NCI-H446 treated with DMSO at 0.1 percent for 48 hours (cell line): ENCODE data around the gene ENPP3.

Source experiments
- DNase-seq: peaks from one replicate; lab custom pipeline; 2025; lab: John Stamatoyannopoulos, UW

Gene ENPP3

GRCh38 chr6:131765081-131765803 is 128.1 kb downstream of the ENPP3 start:
- peak; percentile 3 for DNase-seq

DNA sequence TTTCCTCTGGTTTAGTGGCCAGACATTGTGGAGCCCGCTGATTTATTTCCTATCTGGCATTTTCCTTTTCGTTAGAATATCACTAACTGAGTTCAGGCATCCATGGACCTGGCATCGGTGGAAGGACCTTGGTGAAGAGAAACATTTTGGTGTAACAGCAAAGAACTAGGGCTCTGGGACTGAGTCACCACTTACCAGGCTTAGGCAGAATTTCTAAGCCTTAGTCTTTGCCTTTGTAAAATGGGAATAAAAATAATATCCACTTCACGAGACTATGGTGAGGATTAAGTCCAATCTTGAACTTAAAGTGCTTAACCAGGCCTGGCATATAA is 128.7 kb downstream of the ENPP3 start:
- DNase-seq, result no peak

DNA sequence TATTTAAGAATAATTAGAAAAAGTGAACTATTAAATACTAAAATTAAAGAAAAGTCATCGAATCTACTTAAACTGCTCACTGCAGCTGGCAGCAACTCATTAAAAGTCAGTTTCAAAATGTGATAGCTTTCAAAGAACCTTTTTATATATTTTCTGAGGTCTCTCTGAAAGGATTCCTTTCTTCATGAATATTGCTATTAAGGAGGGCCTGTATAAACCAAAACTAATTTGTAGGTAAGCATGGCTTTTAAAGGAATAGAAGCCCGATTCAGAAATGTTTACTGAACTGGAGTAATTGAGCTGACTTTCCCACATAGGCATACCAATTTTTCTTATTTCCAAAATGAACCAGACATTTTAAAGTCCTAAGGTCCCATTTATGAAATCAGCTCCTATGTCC is 129.5 kb downstream of the ENPP3 start:
- no peak for DNase-seq

GRCh38 chr6:131768964-131769363 is 131.9 kb downstream of the ENPP3 start:
- DNase-seq, result no peak

GRCh38 chr6:131769385-131770141 is 132.5 kb downstream of the ENPP3 start:
- no peak for DNase-seq

DNA sequence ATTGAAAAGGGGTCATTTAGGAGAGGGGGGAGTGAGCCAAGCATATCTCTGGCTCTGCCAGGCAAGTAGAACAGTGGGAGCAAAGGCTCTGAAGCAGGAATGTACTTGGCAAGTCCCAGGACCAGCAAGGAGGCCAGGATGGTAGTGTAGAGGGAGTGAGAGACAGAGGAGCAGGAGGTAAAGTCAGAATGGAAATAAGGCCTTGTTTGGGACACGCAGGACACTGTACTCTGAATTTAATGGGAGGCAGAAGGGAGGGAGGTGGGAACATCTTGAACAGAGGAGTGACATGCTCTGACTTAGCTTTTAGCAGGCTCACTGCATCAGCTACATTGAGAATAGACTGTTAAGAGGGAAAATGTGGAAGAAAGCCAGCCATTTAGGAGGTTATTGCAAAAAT is 133.7 kb downstream of the ENPP3 start:
- no peak for DNase-seq

GRCh38 chr6:131773284-131773950 is 136.3 kb downstream of the ENPP3 start:
- no peak for DNase-seq

- DNase-seq, result no peak
Measured at GRCh38 chr6:131775886-131776285, 138.8 kb downstream of the ENPP3 start.

DNA sequence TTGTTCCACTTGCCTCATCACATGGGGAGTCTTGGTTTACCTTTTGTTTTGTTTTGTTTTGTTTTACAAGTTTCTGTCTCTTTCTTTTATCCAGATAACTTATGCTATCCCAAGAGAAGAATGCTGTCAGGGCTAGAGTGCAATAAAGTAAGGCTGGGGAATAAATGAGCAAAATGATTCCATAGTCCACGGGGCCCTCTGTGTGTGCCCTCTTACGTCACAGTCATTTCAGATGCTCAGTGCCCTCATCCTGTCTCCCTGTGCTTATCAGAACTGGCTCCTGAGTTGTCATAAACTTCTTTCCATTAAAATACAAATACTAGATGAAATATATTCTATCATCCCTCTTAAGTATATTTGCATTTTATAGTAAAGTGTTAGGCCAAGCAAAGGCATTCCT is 139.9 kb downstream of the ENPP3 start:
- DNase-seq, result no peak

- no peak for DNase-seq
Measured at GRCh38 chr6:131778169-131778568, 141.1 kb downstream of the ENPP3 start.

DNA sequence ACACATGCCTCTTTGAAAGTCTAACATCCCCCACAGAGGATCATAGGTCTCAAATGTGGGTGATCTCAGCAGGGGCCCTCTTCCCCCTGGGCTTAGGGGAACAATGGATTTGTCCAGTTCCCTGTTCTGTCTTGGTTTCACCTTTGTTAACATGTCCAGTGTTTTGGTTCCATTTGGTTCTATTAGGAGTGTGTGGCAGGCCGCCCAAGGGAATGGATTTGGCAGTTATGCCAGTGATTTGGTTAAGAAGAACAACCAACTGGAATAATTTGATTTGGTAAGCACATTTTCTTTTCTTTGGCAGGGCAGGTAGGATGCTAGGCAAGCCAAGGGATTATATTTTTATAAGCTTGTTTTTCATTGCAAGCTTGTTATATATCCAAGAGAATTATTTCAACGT is 142.2 kb downstream of the ENPP3 start:
- DNase-seq, result peak; percentile 28

DNA sequence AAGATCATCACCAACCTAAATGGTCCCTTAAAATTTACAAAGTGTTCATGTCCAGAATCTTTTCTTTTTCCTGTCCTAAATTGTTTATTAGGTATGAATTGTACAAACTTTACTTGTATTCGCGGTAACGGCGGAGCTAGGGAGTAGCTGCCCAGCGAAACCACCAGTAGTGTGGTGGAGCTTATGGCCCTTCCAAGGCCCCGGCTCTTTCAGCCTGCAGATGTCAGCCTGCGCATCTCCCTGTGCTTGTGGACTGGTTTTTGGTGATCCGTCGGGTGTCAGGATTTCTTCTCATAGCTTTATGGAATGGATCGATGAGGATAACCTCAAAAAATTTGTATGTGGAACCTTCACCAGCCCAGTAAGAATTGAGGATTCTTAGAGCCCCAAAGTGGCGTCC is 143.5 kb downstream of the ENPP3 start:
- no peak for DNase-seq

DNA sequence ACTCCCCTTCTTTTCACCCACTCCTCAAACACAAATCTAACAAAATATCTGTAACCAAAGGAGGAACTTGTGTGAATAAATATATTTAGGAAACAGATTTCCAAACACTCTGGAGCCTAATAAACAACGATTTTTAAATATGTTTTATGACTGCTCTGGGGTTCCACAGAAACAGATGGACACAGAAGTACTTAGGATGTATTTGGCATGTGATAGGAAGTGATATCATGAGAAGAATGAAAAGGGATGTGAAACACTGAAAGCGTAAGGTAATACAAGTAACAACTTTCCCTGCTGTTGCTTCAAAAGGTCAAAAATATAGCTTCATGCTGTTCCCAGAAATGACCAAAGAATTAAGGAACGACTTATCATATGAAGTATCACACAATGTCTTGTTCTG is 144.6 kb downstream of the ENPP3 start:
- DNase-seq, result no peak

DNA sequence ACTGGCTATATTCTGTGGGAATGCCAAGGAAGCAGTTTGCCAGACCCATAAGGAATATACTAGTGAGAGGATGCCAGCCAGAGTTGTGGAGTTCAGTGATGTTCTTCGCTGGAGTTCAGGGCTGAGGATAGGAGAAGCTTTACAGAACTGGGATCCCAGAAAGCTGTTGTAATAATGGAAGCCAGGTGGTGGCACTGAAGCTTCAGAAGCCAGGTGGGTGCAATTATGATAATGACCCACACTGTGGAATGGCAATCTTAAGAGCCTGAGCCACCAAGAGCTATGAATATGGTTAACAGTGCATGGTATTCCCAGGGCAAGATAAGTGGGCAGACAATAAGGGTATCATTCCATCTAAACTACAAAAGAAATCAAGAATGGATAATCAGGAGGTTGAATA is 145.7 kb downstream of the ENPP3 start:
- no peak for DNase-seq

GRCh38 chr6:131784561-131784960 is 147.5 kb downstream of the ENPP3 start:
- no peak for DNase-seq

DNA sequence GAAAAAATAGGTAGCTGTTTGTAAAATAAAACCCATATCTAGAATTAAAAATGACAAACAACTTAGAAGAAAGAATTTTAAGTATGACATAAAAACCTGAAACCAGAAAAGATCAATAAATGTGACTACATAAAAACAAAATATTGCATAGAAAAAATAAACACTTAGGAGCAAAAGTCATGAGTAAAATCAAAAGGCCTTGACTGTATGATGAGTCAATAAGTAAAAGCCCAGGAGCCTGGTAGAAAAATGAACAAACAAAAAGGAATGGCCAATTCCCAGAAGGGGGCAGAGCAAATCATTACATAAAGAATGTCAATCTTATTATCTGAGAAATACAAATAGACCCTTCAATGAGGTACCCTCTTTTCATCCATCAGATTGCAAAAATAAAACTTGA is 150.0 kb downstream of the ENPP3 start:
- no peak for DNase-seq

- DNase-seq, result no peak
Measured at GRCh38 chr6:131787766-131788712, 150.9 kb downstream of the ENPP3 start.

GRCh38 chr6:131789219-131789618 is 152.1 kb downstream of the ENPP3 start:
- DNase-seq, result no peak

- no peak for DNase-seq
Measured at GRCh38 chr6:131791476-131791875, 154.4 kb downstream of the ENPP3 start.

- DNase-seq, result no peak
Measured at GRCh38 chr6:131792091-131792496, 155.0 kb downstream of the ENPP3 start.

GRCh38 chr6:131795366-131795765 is 158.3 kb downstream of the ENPP3 start:
- DNase-seq, result no peak
